GM12864 (cell line): Measurements from ENCODE around the gene POMGNT2.

Experiments
- DNase-seq: peaks from one replicate; pipeline ENCODE4 v3.0.0-alpha.2; 2011; ENCODE audit warnings: low read depth
- H3K4me3 ChIP-seq: 2 replicates; pipeline ENCODE4 v1.5.1; 2011; ENCODE audit warnings: mild to moderate bottlenecking, low read depth, low read length, control low read depth
- CTCF ChIP-seq: IDR thresholded peaks from 2 replicates; pipeline ENCODE4 v1.5.1; 2011; ENCODE audit warnings: low read depth, mild to moderate bottlenecking, moderate library complexity, low read length, control low read depth, inconsistent platforms; ENCODE audit errors: missing control alignments

POMGNT2 gene

DNA sequence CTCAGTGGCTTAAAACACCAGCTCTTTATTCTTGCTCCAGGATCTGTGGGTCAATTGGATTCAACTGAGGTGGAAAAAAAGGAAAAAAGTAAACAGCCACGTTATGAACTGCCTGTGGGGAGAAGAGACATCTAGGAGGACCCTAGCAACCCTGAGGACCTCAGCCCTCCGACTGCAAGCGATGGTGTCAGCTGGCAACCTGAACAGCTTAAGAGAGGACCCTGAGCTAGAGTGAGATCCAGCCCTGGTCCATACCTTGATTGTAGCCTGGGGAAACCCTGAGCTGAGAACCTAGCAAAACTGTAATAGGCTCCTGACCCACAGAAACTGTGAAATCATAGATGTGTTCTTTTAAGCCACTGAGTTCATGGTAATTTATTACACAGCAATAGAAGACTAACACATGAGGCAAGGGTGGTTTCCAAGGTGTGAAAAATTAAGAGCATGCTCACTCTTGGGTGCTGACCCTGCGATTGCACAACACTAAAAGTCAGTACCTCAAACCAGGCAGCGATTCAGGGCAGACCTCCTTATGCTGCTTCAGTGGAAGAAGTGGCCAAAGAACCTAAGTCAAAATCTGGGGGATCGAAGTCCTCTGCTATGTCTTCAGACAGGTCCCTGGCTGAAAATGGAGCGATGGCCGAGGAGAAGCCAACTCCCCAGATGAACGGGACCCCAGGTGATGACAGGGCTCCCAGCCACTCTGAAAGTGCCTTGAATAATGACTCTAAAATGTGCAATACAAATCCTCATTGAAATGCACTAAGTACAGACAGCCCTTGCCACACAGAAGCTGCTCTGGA lies 69.1 kb downstream of the POMGNT2 start:
- H3K4me3 ChIP-seq = no peak overlapping the region
- DNase-seq = no peak
- TF ChIP-seq CTCF = no peak

GRCh38 chr3:43035801-43036365 lies 70.0 kb downstream of the POMGNT2 start:
- H3K4me3 ChIP-seq = no peak overlapping the region
- DNase-seq = no peak
- no peak for TF ChIP-seq CTCF

DNA sequence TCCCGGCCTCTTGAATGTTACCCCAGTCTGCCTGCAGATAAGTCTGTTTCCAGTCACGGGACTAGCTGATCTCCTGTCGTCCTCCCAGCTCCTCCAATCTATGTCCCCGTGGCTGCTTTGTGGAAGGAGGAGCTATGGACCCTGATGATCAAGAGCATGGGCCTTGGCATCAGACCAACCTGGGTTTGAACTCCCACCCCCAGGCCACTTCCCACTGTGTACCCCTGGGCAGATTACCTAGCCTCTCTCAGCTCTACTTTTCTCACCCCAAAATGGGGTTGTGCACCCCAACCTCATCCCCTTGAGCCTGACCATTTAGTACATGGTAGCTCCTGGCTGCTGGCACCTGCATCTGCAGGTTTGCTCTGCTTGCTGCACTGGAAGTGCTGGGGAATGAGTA lies 71.0 kb downstream of the POMGNT2 start:
- no peak for DNase-seq
- no peak overlapping the region for H3K4me3 ChIP-seq
- TF ChIP-seq CTCF = no peak

DNA sequence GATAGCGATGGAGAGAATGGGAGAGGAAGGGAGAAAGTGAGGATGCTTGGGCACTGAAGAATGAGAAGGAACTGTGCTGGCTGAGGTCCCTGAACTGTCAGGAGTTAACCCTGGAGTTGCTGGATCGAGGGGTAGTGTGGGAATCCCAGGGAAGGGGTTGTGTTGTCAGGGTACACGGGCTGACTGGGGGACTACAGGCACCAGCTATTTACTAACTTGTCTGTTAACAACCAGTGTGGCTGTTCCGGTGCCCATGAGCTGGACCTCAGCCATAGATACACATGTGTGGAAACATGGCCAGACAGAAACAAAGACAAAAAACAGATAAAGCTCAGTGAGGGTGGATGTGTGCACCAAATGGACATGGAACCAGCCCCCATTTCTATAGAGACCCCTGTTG lies 71.7 kb downstream of the POMGNT2 start:
- H3K4me3 ChIP-seq = no peak overlapping the region
- DNase-seq = no peak
- TF ChIP-seq CTCF = no peak

GRCh38 chr3:43032646-43033628 lies 72.9 kb downstream of the POMGNT2 start:
- no peak overlapping the region for H3K4me3 ChIP-seq
- no peak for TF ChIP-seq CTCF
- no peak for DNase-seq

- no peak for TF ChIP-seq CTCF
- DNase-seq = no peak
- H3K4me3 ChIP-seq = no peak overlapping the region
These were observed 73.9 kb downstream of the POMGNT2 start for GRCh38 chr3:43031889-43032545.
